Panc1 (cell line): ENCODE results near the gene DHRSX. TPM values are rescaled to one million over a fixed set of nuclear protein-coding genes. Genes with fewer than 3 reads are reported as not detected.
A peak's percentile ranks its signal among the peaks of the same experiment; 100 is the strongest.

Experiments used
- ATAC-seq: fragments of 200-7000 bp; cut with Tn5 transposase; 2 replicates; pipeline ENCODE4 v1.9.1; 2020; ENCODE audit warnings: mild to moderate bottlenecking, moderate library complexity
- BruUV-seq: library from RNA; stranded (reverse); fragments of 400-500 nt; replicated peaks from 2 replicates; lab custom pipeline; 2021; lab: Mats Ljungman, UMichigan
- CTCF ChIA-PET: fragments of 300-600 bp; sonication (Branson Sonifier 250); formaldehyde crosslinking; loops from one replicate; lab custom pipeline; 2022; ENCODE audit warnings: antibody characterized with exemption; lab: Charles Lee
- POLR2A ChIA-PET: fragments of 300-600 bp; sonication (Branson Sonifier 250); formaldehyde crosslinking; loops from one replicate; lab custom pipeline; 2022; ENCODE audit warnings: antibody characterized with exemption; lab: Charles Lee
- DNase-seq: peaks from one replicate; pipeline ENCODE4 v3.0.0-alpha.2; 2010; ENCODE audit warnings: low read depth, low spot score
- H3K27ac ChIP-seq: 2 replicates; pipeline ENCODE4 v1.5.1; 2011; ENCODE audit warnings: mild to moderate bottlenecking, low read length, inconsistent platforms
- H3K27me3 ChIP-seq: fragments of 200-500 bp; sonication (Bioruptor generic); 2 replicates; pipeline ENCODE4 v1.6.0; 2014; ENCODE audit warnings: low read length, inconsistent platforms; ENCODE audit not compliant: control insufficient read depth, insufficient read depth
- H3K36me3 ChIP-seq: fragments of 200-500 bp; sonication (Bioruptor generic); 2 replicates; pipeline ENCODE4 v1.5.1; 2014; ENCODE audit warnings: inconsistent platforms, mild to moderate bottlenecking, low read length, moderate library complexity; ENCODE audit not compliant: control insufficient read depth, insufficient read depth
- H3K4me1 ChIP-seq: 2 replicates; pipeline ENCODE4 v1.5.1; 2011; ENCODE audit warnings: inconsistent platforms, mild to moderate bottlenecking, low read length, moderate library complexity; ENCODE audit not compliant: control insufficient read depth, insufficient read depth
- H3K4me3 ChIP-seq, 2 experiments: 2 replicates each; pipeline ENCODE4 v1.5.1; 2011 to 2012; ENCODE audit warnings: low read depth in 2 of 2, low read length in 2 of 2, mild to moderate bottlenecking in 2 of 2, inconsistent platforms in 1 of 2, moderate library complexity in 1 of 2
- H3K9me3 ChIP-seq: fragments of 200-500 bp; sonication (Bioruptor generic); 2 replicates; pipeline ENCODE4 v1.5.1; 2014; ENCODE audit warnings: low read depth, mild to moderate bottlenecking, inconsistent platforms, low read length, moderate library complexity; ENCODE audit not compliant: control insufficient read depth, insufficient read depth
- CTCF ChIP-seq: fragments of 450-650 bp; IDR thresholded peaks from 2 replicates; pipeline ENCODE4 v1.5.1; 2017; ENCODE audit warnings: mild to moderate bottlenecking
- POLR2AphosphoS5 ChIP-seq: IDR thresholded peaks from 2 replicates; pipeline ENCODE4 v1.6.1; 2012; ENCODE audit warnings: mild to moderate bottlenecking, low read depth, low read length, moderate library complexity
- REST ChIP-seq, 2 experiments: IDR thresholded peaks; 2 replicates each; pipeline ENCODE4 v1.6.1; 2011 to 2012; ENCODE audit warnings: low read depth in 2 of 2, control low read depth in 1 of 2, low read length in 1 of 2, mild to moderate bottlenecking in 1 of 2, moderate library complexity in 1 of 2; ENCODE audit not compliant: insufficient read depth in 1 of 2
- SIN3A ChIP-seq: IDR thresholded peaks from 2 replicates; pipeline ENCODE4 v1.6.1; 2012; ENCODE audit warnings: low read depth, mild to moderate bottlenecking, low read length, moderate library complexity, borderline replicate concordance; ENCODE audit not compliant: insufficient read depth
- TCF7L2 ChIP-seq: IDR thresholded peaks from 2 replicates; pipeline ENCODE4 v1.6.1; 2011; ENCODE audit warnings: mild to moderate bottlenecking, low read depth, low read length, inconsistent platforms
- in situ Hi-C: cut with HindIII; loops from 2 replicates; pipeline ENCODE4 v1.10.0; 2016; ENCODE audit warnings: low sequenced_read_pairs, low pct_unique_long_range_greater_than_20kb
- intact Hi-C: fragments of 100-400 bp; cut with micrococcal nuclease; formaldehyde crosslinking; loops from one replicate; pipeline ENCODE4 v1.10.0; 2022; ENCODE audit not compliant: unreplicated experiment
- total RNA-seq: library from RNA; stranded (reverse); gene quantifications from one replicate; pipeline ENCODE4 v1.2.1, GENCODE V29; 2021; ENCODE audit not compliant: unreplicated experiment

The DHRSX gene
- total RNA-seq, 1 experiment from 2014 or later, result 20.1 TPM

- DNase-seq (no peak), ATAC-seq (0 out of 2 replicates have a peak, but pooled peaks have one; percentile 62)
- Histone ChIP-seq H3K4me1 (no peaks in the 10 kb centered on the region), H3K4me3 (no peak overlapping the region), H3K36me3 (no peaks in the 10 kb centered on the region), H3K9me3 (no peaks in the 10 kb centered on the region), H3K27me3 (no peaks in the 10 kb centered on the region), H3K27ac (no peak overlapping the region)
- ChIA-PET POLR2A (no interaction called here), CTCF (no interaction called here)
- in situ Hi-C loops, result no loop called here
- intact Hi-C loops, result no loop called here
- TF ChIP-seq POLR2AphosphoS5 (no peak), TCF7L2 (peak; percentile 50; the same call in 1 of the 2 replicates)
- BruUV-seq, result no TSS peak
Measured at GRCh38 chrX:2385224-2385623, 115.6 kb downstream of the DHRSX start.

DNA sequence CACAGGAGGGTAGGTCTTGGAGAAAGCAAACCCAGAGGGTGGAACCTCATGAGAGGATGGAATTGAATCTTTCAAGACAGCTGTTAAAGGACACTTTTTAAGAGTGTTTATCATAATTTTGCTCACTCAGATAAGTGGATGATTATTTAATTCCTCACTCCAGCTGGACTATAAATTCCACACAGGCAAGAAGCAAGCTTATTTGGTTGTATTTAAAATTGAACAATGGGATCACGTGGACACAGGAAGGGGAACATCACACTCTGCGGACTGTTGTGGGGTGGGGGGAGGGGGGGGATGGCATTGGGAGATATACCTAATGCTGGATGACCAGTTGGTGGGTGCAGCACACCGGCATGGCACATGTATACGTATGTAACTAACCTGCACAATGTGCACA is 116.3 kb downstream of the DHRSX start:
- no peak overlapping the region for H3K27ac ChIP-seq
- ChIA-PET CTCF (no interaction called here), POLR2A (no interaction called here)
- no TSS peak for BruUV-seq
- intact Hi-C loops (no loop called here), in situ Hi-C loops (no loop called here)
- no peak for DNase-seq
- no peaks in the 10 kb centered on the region for H3K9me3 ChIP-seq
- H3K36me3 ChIP-seq, result no peaks in the 10 kb centered on the region
- no peaks in the 10 kb centered on the region for H3K27me3 ChIP-seq
- no peak for ATAC-seq
- H3K4me3 ChIP-seq, result no peak overlapping the region
- TF ChIP-seq TCF7L2, result no peak
- TF ChIP-seq REST (IDR thresholded peaks at IDR 0.05; ENCODE audit: insufficient read depth in 1 of 2, low read depth in 2 of 2, low read length in 1 of 2), result no peak
- TF ChIP-seq CTCF, result no peak
- TF ChIP-seq POLR2AphosphoS5, result no peak
- TF ChIP-seq SIN3A, result no peak
- H3K4me1 ChIP-seq, result no peaks in the 10 kb centered on the region

GRCh38 chrX:2383735-2384134 is 117.0 kb downstream of the DHRSX start:
- CTCF ChIA-PET, result no interaction called here
- in situ Hi-C loops (no loop called here), intact Hi-C loops (no loop called here)
- Histone ChIP-seq H3K9me3 (no peaks in the 10 kb centered on the region), H3K4me1 (no peaks in the 10 kb centered on the region), H3K27ac (no peak overlapping the region), H3K4me3 (no peak overlapping the region), H3K36me3 (no peaks in the 10 kb centered on the region), H3K27me3 (no peaks in the 10 kb centered on the region)
- POLR2A ChIA-PET, result no interaction called here
- TF ChIP-seq CTCF, result no peak
- TF ChIP-seq SIN3A, result no peak
- no peak for TF ChIP-seq TCF7L2
- TF ChIP-seq REST (IDR thresholded peaks at IDR 0.05; ENCODE audit: insufficient read depth in 1 of 2, low read depth in 2 of 2, low read length in 1 of 2), result no peak
- TF ChIP-seq POLR2AphosphoS5, result no peak
- no peak for ATAC-seq
- no TSS peak for BruUV-seq
- no peak for DNase-seq
